NCI-H1105 (cell line): ENCODE data around the gene CTRB2.
"Not testable (repeated sequence)": the region's sequence is repeated elsewhere in the genome, so short reads cannot be mapped to it uniquely, and the experiment has no call there.

Source experiments
- DNase-seq: peaks from one replicate; lab custom pipeline; 2025; lab: John Stamatoyannopoulos, UW

Gene CTRB2

GRCh38 chr16:75205438-75205837 lies 1.5 kb downstream of the CTRB2 start:
- DNase-seq, result not testable (repeated sequence)

GRCh38 chr16:75204905-75205304 lies 2.1 kb downstream of the CTRB2 start:
- not testable (repeated sequence) for DNase-seq

GRCh38 chr16:75204410-75204758 lies 2.6 kb downstream of the CTRB2 start:
- DNase-seq, result no peak

GRCh38 chr16:75203667-75204409 lies 3.1 kb downstream of the CTRB2 start:
- no peak for DNase-seq

- no peak for DNase-seq
These were observed 3.9 kb downstream of the CTRB2 start for GRCh38 chr16:75203096-75203495.

GRCh38 chr16:75202069-75202590 lies 4.8 kb downstream of the CTRB2 start:
- DNase-seq, result no peak

- DNase-seq, result no peak
These were observed 8.8 kb downstream of the CTRB2 start for GRCh38 chr16:75198135-75198600.

- no peak for DNase-seq
These were observed 9.3 kb downstream of the CTRB2 start for GRCh38 chr16:75197522-75198134.

- DNase-seq, result no peak
These were observed 10.1 kb downstream of the CTRB2 start for GRCh38 chr16:75196836-75197235.

GRCh38 chr16:75195811-75196790 lies 10.9 kb downstream of the CTRB2 start:
- DNase-seq, result no peak

GRCh38 chr16:75193730-75194444 lies 13.1 kb downstream of the CTRB2 start:
- DNase-seq, result no peak

GRCh38 chr16:75193265-75193650 lies 13.7 kb downstream of the CTRB2 start:
- DNase-seq, result no peak

GRCh38 chr16:75192606-75193264 lies 14.2 kb downstream of the CTRB2 start:
- DNase-seq, result no peak

GRCh38 chr16:75189638-75190245 lies 17.2 kb downstream of the CTRB2 start:
- no peak for DNase-seq

GRCh38 chr16:75188832-75189477 lies 18.0 kb downstream of the CTRB2 start:
- no peak for DNase-seq

GRCh38 chr16:75181630-75182029 lies 25.3 kb downstream of the CTRB2 start:
- DNase-seq, result no peak

GRCh38 chr16:75179208-75179607 lies 27.8 kb downstream of the CTRB2 start:
- no peak for DNase-seq

GRCh38 chr16:75176926-75177325 lies 30.0 kb downstream of the CTRB2 start:
- no peak for DNase-seq

GRCh38 chr16:75175074-75175473 lies 31.9 kb downstream of the CTRB2 start:
- no peak for DNase-seq

- no peak for DNase-seq
These were observed 34.4 kb downstream of the CTRB2 start for GRCh38 chr16:75172578-75172977.
